Measurements from ENCODE around the gene CCDC33. TPM values are rescaled to one million over a fixed set of nuclear protein-coding genes. Genes with fewer than 3 reads are reported as not detected.
A peak's percentile ranks its signal among the peaks of the same experiment; 100 is the strongest.

CCDC33 gene
- total and polyA plus RNA-seq, 12 donors, result not detected

DNA sequence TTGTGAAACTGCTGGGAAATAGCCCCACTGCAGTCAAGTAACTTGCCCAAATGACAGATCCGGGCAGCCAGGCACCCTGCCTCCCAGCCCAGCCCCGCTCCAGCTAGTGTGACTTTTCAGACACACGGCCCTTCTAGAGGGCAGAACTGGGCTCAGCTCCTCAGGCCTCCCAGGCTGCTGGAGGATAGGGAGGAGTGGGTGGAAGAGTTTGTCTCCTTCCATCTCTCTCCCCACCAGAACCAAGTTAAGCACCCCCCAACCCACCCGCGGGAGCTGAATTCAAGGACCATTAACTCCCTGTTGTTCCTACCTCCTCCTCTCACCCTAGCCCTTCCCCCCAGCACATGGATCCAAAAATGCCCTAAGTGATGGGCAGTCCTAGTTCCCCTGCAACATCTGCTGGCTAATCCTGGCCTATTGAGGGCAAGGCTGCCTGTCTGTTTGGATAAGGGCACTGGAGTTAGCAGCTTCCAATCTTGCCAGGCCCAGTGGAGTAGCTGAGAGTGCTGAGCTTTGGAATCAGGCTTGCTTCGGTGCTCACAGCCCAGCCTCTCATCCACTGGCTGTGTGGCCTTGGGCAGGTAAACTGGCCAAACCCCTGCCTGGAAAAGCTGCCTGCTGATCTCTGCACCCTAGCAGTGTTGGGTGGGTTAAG lies 3.1 kb downstream of the CCDC33 start:
- no peaks in the 10 kb centered on the region for H3K27me3 ChIP-seq
- H3K9me3 ChIP-seq, result no peaks in the 10 kb centered on the region
- no peaks in the 10 kb centered on the region for H3K36me3 ChIP-seq
- intact Hi-C loops (cut with DNase I), result loop anchor here in 1 of 10 donors (5.0 kb wide), 1 partner anchor 63 kb away; no protein-coding TSS in a partner anchor
- H3K4me1 ChIP-seq, result peaks cover 23 to 41% (median 38%) of the 10 kb centered on the region in 9 donors
- TF ChIP-seq, protein P1, sequence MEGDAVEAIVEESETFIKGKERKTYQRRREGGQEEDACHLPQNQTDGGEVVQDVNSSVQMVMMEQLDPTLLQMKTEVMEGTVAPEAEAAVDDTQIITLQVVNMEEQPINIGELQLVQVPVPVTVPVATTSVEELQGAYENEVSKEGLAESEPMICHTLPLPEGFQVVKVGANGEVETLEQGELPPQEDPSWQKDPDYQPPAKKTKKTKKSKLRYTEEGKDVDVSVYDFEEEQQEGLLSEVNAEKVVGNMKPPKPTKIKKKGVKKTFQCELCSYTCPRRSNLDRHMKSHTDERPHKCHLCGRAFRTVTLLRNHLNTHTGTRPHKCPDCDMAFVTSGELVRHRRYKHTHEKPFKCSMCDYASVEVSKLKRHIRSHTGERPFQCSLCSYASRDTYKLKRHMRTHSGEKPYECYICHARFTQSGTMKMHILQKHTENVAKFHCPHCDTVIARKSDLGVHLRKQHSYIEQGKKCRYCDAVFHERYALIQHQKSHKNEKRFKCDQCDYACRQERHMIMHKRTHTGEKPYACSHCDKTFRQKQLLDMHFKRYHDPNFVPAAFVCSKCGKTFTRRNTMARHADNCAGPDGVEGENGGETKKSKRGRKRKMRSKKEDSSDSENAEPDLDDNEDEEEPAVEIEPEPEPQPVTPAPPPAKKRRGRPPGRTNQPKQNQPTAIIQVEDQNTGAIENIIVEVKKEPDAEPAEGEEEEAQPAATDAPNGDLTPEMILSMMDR (IDR thresholded peaks at IDR 0.05), result no peak
- ATAC-seq (peak in 5 of 8 donors; percentile 15 to 45 (median 24)), DNase-seq (no peak)
- no peak overlapping the region for H3K4me3 ChIP-seq
- peak overlapping the region in 8 of 10 donors; percentile 32 to 75 (median 60) for H3K27ac ChIP-seq
- 69 to 70% methylated on average over 6 of the region's 6 CpGs for WGBS, 2 donors

DNA sequence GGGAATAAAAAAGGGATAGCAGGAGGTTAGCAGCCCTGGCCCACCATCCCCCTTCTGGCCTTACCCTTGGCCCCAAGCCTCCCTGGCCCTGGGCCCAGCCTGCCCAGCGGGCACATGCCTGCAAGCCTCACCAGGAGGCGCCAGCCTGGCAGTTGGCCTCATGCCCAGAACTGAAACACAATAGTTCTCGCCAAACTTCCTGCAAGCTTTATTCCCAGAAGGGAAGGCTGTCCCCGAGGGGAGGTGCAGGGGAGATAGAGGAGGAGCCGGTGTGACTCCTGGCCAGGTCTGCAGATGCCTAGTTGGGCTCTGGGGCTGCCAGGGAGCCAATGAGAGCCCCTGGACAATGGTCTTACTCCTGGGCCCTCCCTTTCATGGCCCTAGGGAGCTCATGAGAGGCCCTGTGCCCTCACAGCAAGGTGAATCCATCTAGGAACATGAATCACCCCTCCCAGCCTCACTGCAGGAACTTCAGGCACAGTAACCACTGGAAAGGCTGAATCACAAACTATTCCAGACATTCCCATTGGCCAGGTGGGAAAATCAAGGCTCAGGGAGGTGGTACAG lies 4.0 kb downstream of the CCDC33 start:
- ATAC-seq (peak; percentile 83 to 95 (median 90)), DNase-seq (peak; percentile 88 to 91)
- TF ChIP-seq, protein P1 (IDR thresholded peaks at IDR 0.05), result peak in 8 of 9 donors; percentile 29 to 70 (median 52)
- H3K4me1 ChIP-seq, result peaks cover 23 to 43% (median 39%) of the 10 kb centered on the region in 9 donors
- H3K27me3 ChIP-seq, result peaks cover 0 to 7% (median 0%) of the 10 kb centered on the region in 7 donors
- intact Hi-C loops (cut with DNase I), result loop anchor here in 5 of 10 donors (5.0 to 10.0 kb wide), 5 partner anchors 85 to 115 kb away; partner anchors contain the start of gene ISLR2 (in 1 of the 5)
- H3K4me3 ChIP-seq, result no peak overlapping the region
- WGBS, 2 donors, result 9 to 12% methylated on average over 5 of the region's 5 CpGs
- H3K9me3 ChIP-seq, result no peaks in the 10 kb centered on the region
- peak overlapping the region in 9 of 10 donors; percentile 26 to 75 (median 61) for H3K27ac ChIP-seq
- H3K36me3 ChIP-seq, result no peaks in the 10 kb centered on the region

DNA sequence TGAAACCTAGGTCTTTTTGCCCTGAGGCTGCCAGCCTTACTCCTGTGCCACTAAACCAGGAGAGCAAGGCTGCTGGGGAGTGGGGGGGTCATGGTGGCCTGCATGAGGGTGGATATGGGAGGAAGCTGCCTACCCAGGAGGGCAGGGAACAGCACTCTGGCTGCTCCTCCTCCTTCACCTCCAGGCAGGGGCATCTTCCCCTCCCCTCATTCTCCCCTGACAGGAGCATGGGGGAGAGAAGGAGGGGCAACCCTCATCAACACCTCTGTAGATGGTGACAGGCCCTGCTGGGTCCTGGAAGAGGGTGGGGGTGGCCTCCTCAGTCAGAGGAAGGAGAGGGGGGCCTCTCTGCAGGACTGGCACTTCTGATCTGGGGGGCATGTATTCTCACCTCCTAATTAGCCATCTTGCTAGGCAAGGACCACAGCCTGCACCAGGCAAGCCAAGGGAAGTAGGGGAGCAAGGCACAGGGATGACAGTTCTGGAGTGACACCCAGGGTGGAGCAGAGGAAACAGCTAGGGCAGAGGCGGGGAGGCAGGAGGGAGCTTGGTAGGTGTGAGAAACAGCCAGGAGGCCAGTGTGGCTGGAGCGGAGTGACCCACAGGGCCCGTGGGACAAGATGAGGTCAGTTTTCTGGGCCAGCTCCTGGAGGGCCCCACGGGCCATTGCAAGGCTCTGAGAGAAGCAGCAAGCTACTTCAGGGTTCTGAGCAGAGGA lies 4.9 kb downstream of the CCDC33 start:
- TF ChIP-seq, protein P1 (IDR thresholded peaks at IDR 0.05), result no peak
- Histone ChIP-seq H3K9me3 (no peaks in the 10 kb centered on the region), H3K27me3 (peaks cover 0 to 16% (median 5%) of the 10 kb centered on the region in 7 donors), H3K36me3 (no peaks in the 10 kb centered on the region), H3K27ac (peak overlapping the region in 6 of 10 donors; percentile 26 to 75 (median 59)), H3K4me3 (no peak overlapping the region), H3K4me1 (peaks cover 23 to 52% (median 45%) of the 10 kb centered on the region in 9 donors)
- intact Hi-C loops (cut with DNase I), result loop anchor here in 5 of 10 donors (5.0 to 10.0 kb wide), 5 partner anchors 86 to 116 kb away; partner anchors contain the start of gene ISLR2 (in 1 of the 5)
- 60 to 72% methylated on average over 4 of the region's 4 CpGs for WGBS, 2 donors
- ATAC-seq (no peak), DNase-seq (no peak)

Measured in heart right ventricle (tissue), 16 donors.